Smooth muscle cell (in vitro differentiated cells): ENCODE measurements around the gene RIMKLB. TPM values are rescaled to one million over a fixed set of nuclear protein-coding genes. Genes with fewer than 3 reads are reported as not detected.

Experiments
- DNase-seq: peaks from one replicate; lab custom pipeline; 2025; ENCODE audit not compliant: unreplicated experiment; lab: John Stamatoyannopoulos, UW
- H2AFZ ChIP-seq: fragments of 200-600 bp; sonication (generic); 2 replicates; pipeline ENCODE4 v1.6.0; 2016; ENCODE audit warnings: antibody characterized with exemption, low read depth, mild to moderate bottlenecking
- H3F3A ChIP-seq: fragments of 200-600 bp; sonication (generic); 2 replicates; pipeline ENCODE4 v1.6.0; 2017; ENCODE audit warnings: antibody characterized with exemption, low read depth
- H3K27ac ChIP-seq: fragments of 200-600 bp; sonication (generic); 2 replicates; pipeline ENCODE4 v1.5.1; 2016; ENCODE audit warnings: low read depth, mild to moderate bottlenecking
- H3K27me3 ChIP-seq: fragments of 200-600 bp; sonication (generic); 2 replicates; pipeline ENCODE4 v1.6.1; 2016; ENCODE audit warnings: low read depth, mild to moderate bottlenecking
- H3K36me3 ChIP-seq: fragments of 200-600 bp; sonication (generic); 2 replicates; pipeline ENCODE4 v1.5.1; 2016; ENCODE audit warnings: low read depth
- H3K4me1 ChIP-seq: fragments of 200-600 bp; sonication (generic); 2 replicates; pipeline ENCODE4 v1.5.1; 2016; ENCODE audit warnings: low read depth
- H3K4me2 ChIP-seq: fragments of 200-600 bp; sonication (generic); 2 replicates; pipeline ENCODE4 v1.6.0; 2016; ENCODE audit warnings: mild to moderate bottlenecking
- H3K4me3 ChIP-seq: fragments of 200-600 bp; sonication (generic); 2 replicates; pipeline ENCODE4 v1.5.1; 2016; ENCODE audit warnings: mild to moderate bottlenecking
- H3K79me2 ChIP-seq: fragments of 200-600 bp; sonication (generic); 2 replicates; pipeline ENCODE4 v1.6.0; 2016; ENCODE audit warnings: low read depth, mild to moderate bottlenecking
- H3K9ac ChIP-seq: fragments of 200-600 bp; sonication (generic); 2 replicates; pipeline ENCODE4 v1.6.0; 2016; ENCODE audit warnings: low read depth
- H3K9me3 ChIP-seq: fragments of 200-600 bp; sonication (generic); replicated peaks from 2 replicates; pipeline ENCODE4 v1.5.1; 2016; ENCODE audit warnings: low read depth
- H4K20me1 ChIP-seq: fragments of 200-600 bp; sonication (generic); 2 replicates; pipeline ENCODE4 v1.6.0; 2016; ENCODE audit warnings: low read depth
- CTCF ChIP-seq: fragments of 200-600 bp; sonication (generic); IDR thresholded peaks from 2 replicates; pipeline ENCODE4 v1.5.1; 2017; ENCODE audit warnings: borderline replicate concordance, mild to moderate bottlenecking, antibody characterized with exemption; ENCODE audit not compliant: insufficient read depth, poor library complexity, severe bottlenecking
- WGBS: methylation state at CpG from one replicate; pipeline ENCODE4 v1.1.7; 2016; ENCODE audit warnings: low lambda C conversion rate; 5-methylcytosine and 5-hydroxymethylcytosine counted together
- polyA plus RNA-seq: library from polyadenylated mRNA; unstranded; fragments of >200 nt; fragmentation: Nextera tagmentation; extraction: Ambion mirVana; gene quantifications from 2 replicates; pipeline ENCODE4 v1.2.1, GENCODE V29; 2016
- total RNA-seq: library from RNA; depleted of rRNA; stranded (reverse); fragments of >200 nt; gene quantifications from 2 replicates; pipeline ENCODE4 v1.2.3, GENCODE V29; 2014

Gene RIMKLB
- total and polyA plus RNA-seq, 2 experiments from 2014 or later = 11.9 to 32.1 TPM

DNA sequence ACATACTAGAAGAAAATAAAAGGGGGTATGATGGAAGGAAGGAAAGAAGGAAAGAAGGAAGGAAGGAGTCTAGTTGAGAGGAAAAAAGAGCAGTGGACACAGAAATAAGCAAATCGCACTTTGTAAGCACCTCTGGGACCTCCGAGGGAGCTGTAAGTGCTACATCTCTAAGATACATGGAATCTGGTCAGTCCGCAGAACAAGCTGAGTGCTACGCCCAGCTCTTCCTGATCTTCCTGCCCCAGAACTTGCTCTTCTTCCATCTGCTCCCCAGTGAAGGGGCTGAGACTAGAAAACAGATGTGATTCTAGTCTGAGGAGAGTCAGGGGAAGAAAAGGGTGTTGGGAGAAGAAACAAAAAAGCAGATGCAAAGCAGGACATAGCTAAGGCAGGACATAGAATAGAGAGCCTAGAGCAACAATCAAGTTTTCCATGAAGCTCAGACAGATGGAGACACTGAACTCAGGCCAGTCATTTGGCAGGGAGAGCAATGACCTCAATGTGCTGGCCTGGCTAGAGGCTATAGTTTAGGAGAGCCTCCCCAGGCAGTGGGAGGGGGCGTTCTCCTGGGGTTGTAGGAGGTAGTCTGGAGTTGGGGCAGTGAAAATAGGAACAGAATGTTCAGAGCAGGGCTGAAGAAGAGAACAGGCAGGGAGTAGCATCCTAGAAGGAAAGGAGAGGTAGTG, 33.4 kb upstream of the RIMKLB start:
- Histone ChIP-seq H3K4me3 (no peak overlapping the region), H3F3A (no peaks in the 10 kb centered on the region), H4K20me1 (no peaks in the 10 kb centered on the region), H3K27me3 (no peaks in the 10 kb centered on the region), H3K9ac (no peak overlapping the region), H2AFZ (no peak overlapping the region), H3K4me1 (peaks cover 7% of the 10 kb centered on the region), H3K27ac (peak overlapping the region; percentile 71), H3K4me2 (no peak overlapping the region), H3K79me2 (no peaks in the 10 kb centered on the region), H3K36me3 (no peaks in the 10 kb centered on the region), H3K9me3 (no peaks in the 10 kb centered on the region)
- TF ChIP-seq CTCF = no peak
- no peak for DNase-seq
- 82% methylated on average over 5 of the region's 5 CpGs for WGBS

- WGBS = 80% methylated on average over 4 of the region's 4 CpGs
- H3F3A ChIP-seq = no peaks in the 10 kb centered on the region
- no peak overlapping the region for H3K4me2 ChIP-seq
- H3K27me3 ChIP-seq = no peaks in the 10 kb centered on the region
- TF ChIP-seq CTCF = no peak
- H2AFZ ChIP-seq = no peak overlapping the region
- H3K79me2 ChIP-seq = no peaks in the 10 kb centered on the region
- peaks cover 5% of the 10 kb centered on the region for H3K4me1 ChIP-seq
- H4K20me1 ChIP-seq = no peaks in the 10 kb centered on the region
- no peak overlapping the region for H3K27ac ChIP-seq
- no peak overlapping the region for H3K9ac ChIP-seq
- H3K4me3 ChIP-seq = no peak overlapping the region
- H3K36me3 ChIP-seq = no peaks in the 10 kb centered on the region
- DNase-seq = no peak
- no peaks in the 10 kb centered on the region for H3K9me3 ChIP-seq
Observed at GRCh38 chr12:8665759-8666158, 32.0 kb upstream of the RIMKLB start.

DNA sequence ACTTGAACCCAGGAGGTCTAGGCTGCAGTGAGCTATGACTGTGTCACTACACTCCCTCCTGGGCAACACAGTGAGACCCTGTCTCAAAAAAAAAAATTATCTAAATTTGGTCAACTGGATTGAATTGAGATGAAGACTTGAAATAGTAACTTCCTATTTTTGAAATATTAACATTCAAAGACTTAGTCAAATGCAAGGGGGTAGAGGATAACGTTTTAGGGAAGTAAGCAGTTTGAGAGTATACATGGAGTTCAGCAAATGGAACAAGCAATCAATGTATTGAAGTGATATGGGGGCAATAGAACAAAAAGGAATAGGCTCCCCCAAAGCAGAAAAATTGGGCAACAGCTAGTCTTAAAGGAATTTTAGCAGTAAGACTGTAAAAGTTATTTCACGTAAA, 30.5 kb upstream of the RIMKLB start:
- Histone ChIP-seq H3K36me3 (no peaks in the 10 kb centered on the region), H3K79me2 (no peaks in the 10 kb centered on the region), H3K4me2 (no peak overlapping the region), H3F3A (no peaks in the 10 kb centered on the region), H3K27ac (no peak overlapping the region), H3K4me1 (no peaks in the 10 kb centered on the region), H3K9ac (no peak overlapping the region), H3K9me3 (no peaks in the 10 kb centered on the region), H3K4me3 (no peak overlapping the region), H2AFZ (no peak overlapping the region), H4K20me1 (no peaks in the 10 kb centered on the region), H3K27me3 (no peaks in the 10 kb centered on the region)
- no peak for TF ChIP-seq CTCF
- 87% methylated on average over 2 of the region's 2 CpGs for WGBS
- DNase-seq = no peak

DNA sequence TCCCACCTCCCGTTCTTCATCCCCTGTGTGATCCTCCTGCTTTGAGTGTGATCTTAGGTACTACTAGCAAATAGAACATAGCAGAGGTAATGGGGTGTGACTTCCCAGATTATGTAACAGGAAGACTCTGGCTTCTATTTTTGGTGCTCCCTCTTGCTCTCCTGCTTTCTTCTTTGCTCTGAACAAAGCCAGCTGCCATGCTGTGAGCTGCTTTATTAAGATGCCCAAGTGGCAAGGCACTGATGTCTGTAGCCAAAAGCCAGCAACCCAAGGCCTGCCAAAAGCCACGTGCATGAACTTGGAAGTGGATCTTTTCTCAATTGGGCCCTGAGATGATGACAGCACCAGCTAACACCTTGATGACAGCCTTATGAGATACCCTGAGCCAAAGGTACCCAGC, 29.4 kb upstream of the RIMKLB start:
- no peak overlapping the region for H2AFZ ChIP-seq
- TF ChIP-seq CTCF = no peak
- no peak for DNase-seq
- no peaks in the 10 kb centered on the region for H3K9me3 ChIP-seq
- WGBS = 93% methylated on average over 2 of the region's 2 CpGs
- no peak overlapping the region for H3K4me2 ChIP-seq
- H3K4me1 ChIP-seq = no peaks in the 10 kb centered on the region
- no peaks in the 10 kb centered on the region for H3K79me2 ChIP-seq
- H3F3A ChIP-seq = no peaks in the 10 kb centered on the region
- H3K4me3 ChIP-seq = no peak overlapping the region
- H3K9ac ChIP-seq = no peak overlapping the region
- no peaks in the 10 kb centered on the region for H3K27me3 ChIP-seq
- no peak overlapping the region for H3K27ac ChIP-seq
- H4K20me1 ChIP-seq = no peaks in the 10 kb centered on the region
- no peaks in the 10 kb centered on the region for H3K36me3 ChIP-seq
